ENCODE results near the gene MYBPHL.

DNA sequence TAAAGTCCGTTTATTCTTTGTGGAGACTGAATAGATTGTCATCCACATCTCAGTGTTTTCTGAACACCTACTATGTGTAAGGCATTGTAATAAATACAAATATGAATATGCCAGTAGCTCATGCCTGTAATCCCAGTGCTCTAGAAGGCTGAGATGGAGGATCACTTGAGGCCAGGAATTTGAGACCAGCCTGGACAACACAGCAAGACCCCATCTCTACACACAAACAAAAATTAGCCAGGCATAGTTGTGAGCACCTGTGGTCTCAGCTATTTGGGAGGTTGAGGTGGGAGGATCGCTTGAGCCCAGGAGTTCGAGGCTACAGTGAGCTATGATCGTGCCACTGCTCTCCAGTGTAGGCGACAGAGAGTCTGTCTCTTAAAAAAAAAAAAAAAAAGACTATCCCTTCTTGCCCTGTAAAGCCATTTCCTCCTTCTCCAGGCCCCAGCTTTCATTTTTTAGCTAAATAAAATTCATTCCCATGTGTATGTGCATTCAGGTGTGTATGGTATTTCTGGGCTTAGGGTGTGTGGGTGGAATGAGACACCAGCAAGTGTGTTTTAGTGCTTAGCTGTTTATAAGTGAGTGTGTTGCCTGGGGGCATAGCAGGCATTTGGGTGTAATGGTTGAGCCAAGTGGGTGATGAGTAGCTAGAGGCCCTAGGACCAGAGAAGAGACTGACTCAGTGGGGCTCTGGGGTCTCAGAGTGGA lies 49.7 kb downstream of the MYBPHL start:
- TF ChIP-seq FOXJ3 (CRISPR knock-in tag; IDR thresholded peaks at IDR 0.05) (no peak), EZH2phosphoT487 (IDR thresholded peaks at IDR 0.05; ENCODE audit: borderline replicate concordance, low read depth) (no peak)
- TF ChIP-seq, protein P1, sequence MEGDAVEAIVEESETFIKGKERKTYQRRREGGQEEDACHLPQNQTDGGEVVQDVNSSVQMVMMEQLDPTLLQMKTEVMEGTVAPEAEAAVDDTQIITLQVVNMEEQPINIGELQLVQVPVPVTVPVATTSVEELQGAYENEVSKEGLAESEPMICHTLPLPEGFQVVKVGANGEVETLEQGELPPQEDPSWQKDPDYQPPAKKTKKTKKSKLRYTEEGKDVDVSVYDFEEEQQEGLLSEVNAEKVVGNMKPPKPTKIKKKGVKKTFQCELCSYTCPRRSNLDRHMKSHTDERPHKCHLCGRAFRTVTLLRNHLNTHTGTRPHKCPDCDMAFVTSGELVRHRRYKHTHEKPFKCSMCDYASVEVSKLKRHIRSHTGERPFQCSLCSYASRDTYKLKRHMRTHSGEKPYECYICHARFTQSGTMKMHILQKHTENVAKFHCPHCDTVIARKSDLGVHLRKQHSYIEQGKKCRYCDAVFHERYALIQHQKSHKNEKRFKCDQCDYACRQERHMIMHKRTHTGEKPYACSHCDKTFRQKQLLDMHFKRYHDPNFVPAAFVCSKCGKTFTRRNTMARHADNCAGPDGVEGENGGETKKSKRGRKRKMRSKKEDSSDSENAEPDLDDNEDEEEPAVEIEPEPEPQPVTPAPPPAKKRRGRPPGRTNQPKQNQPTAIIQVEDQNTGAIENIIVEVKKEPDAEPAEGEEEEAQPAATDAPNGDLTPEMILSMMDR (IDR thresholded peaks at IDR 0.05): no peak
- TF ChIP-seq, protein P2, sequence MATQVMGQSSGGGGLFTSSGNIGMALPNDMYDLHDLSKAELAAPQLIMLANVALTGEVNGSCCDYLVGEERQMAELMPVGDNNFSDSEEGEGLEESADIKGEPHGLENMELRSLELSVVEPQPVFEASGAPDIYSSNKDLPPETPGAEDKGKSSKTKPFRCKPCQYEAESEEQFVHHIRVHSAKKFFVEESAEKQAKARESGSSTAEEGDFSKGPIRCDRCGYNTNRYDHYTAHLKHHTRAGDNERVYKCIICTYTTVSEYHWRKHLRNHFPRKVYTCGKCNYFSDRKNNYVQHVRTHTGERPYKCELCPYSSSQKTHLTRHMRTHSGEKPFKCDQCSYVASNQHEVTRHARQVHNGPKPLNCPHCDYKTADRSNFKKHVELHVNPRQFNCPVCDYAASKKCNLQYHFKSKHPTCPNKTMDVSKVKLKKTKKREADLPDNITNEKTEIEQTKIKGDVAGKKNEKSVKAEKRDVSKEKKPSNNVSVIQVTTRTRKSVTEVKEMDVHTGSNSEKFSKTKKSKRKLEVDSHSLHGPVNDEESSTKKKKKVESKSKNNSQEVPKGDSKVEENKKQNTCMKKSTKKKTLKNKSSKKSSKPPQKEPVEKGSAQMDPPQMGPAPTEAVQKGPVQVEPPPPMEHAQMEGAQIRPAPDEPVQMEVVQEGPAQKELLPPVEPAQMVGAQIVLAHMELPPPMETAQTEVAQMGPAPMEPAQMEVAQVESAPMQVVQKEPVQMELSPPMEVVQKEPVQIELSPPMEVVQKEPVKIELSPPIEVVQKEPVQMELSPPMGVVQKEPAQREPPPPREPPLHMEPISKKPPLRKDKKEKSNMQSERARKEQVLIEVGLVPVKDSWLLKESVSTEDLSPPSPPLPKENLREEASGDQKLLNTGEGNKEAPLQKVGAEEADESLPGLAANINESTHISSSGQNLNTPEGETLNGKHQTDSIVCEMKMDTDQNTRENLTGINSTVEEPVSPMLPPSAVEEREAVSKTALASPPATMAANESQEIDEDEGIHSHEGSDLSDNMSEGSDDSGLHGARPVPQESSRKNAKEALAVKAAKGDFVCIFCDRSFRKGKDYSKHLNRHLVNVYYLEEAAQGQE (IDR thresholded peaks at IDR 0.05; ENCODE audit: low read depth, low read length): no peak
- TF ChIP-seq, protein P3, sequence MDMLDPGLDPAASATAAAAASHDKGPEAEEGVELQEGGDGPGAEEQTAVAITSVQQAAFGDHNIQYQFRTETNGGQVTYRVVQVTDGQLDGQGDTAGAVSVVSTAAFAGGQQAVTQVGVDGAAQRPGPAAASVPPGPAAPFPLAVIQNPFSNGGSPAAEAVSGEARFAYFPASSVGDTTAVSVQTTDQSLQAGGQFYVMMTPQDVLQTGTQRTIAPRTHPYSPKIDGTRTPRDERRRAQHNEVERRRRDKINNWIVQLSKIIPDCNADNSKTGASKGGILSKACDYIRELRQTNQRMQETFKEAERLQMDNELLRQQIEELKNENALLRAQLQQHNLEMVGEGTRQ (IDR thresholded peaks at IDR 0.05; ENCODE audit: borderline replicate concordance, low read depth, low read length): no peak
